ENCODE data around the gene STXBP5.

GRCh38 chr6:147218797-147219196 lies 14.6 kb downstream of the STXBP5 start:
- no peak for TF ChIP-seq POLR2A (IDR thresholded peaks at IDR 0.05)
- TF ChIP-seq CTCF (IDR thresholded peaks at IDR 0.05): no peak
- TF ChIP-seq POLR2AphosphoS5 (IDR thresholded peaks at IDR 0.05): no peak
